SK-N-SH treated with all-trans-retinoic acid at 6 μM for 48 hours (cell line): ENCODE measurements around the gene RGL3.
"Not testable (repeated sequence)": the region's sequence is repeated elsewhere in the genome, so short reads cannot be mapped to it uniquely, and the experiment has no call there.

Experiments
- ARNTL ChIP-seq: fragments of 450-650 bp; formaldehyde crosslinking; IDR thresholded peaks from 2 replicates; pipeline ENCODE4 v1.5.0; 2020; ENCODE audit warnings: low read depth, mild to moderate bottlenecking, moderate library complexity, borderline replicate concordance
- CREB5 ChIP-seq: fragments of 250-450 bp; sonication (Bioruptor Pico); IDR thresholded peaks from 2 replicates; pipeline ENCODE4 v1.5.1; 2020; ENCODE audit warnings: low read depth, mild to moderate bottlenecking, moderate library complexity
- ISL1 ChIP-seq: fragments of 250-450 bp; sonication (Bioruptor Pico); IDR thresholded peaks from 2 replicates; pipeline ENCODE4 v2.1.2; 2022; ENCODE audit warnings: mild to moderate bottlenecking, moderate library complexity
- OSR1 ChIP-seq: fragments of 250-450 bp; sonication (Bioruptor Pico); IDR thresholded peaks from 2 replicates; pipeline ENCODE4 v1.8.0; 2022; ENCODE audit warnings: moderate library complexity, mild to moderate bottlenecking, inconsistent platforms
- PATZ1 ChIP-seq: fragments of 250-450 bp; sonication (Bioruptor Pico); IDR thresholded peaks from 2 replicates; pipeline ENCODE4 v1.8.0; 2020; ENCODE audit warnings: mild to moderate bottlenecking, moderate library complexity, borderline replicate concordance
- TSHZ2 ChIP-seq: fragments of 250-450 bp; sonication (Bioruptor Pico); IDR thresholded peaks from 2 replicates; pipeline ENCODE4 v1.5.0; 2020; ENCODE audit warnings: mild to moderate bottlenecking, moderate library complexity
- ZFP30 ChIP-seq: fragments of 450-650 bp; formaldehyde crosslinking; IDR thresholded peaks from 2 replicates; pipeline ENCODE4 v1.5.0; 2022; ENCODE audit warnings: mild to moderate bottlenecking, moderate library complexity
- ZNF8 ChIP-seq: fragments of 450-650 bp; formaldehyde crosslinking; IDR thresholded peaks from 2 replicates; pipeline ENCODE4 v1.5.0; 2020; ENCODE audit warnings: mild to moderate bottlenecking, moderate library complexity

- not testable (repeated sequence) for TF ChIP-seq PATZ1 (CRISPR knock-in tag); ISL1 (CRISPR knock-in tag); ZNF8 (CRISPR knock-in tag); ZFP30 (CRISPR knock-in tag); ARNTL; TSHZ2; OSR1 (CRISPR knock-in tag); CREB5 (CRISPR knock-in tag)
These were observed 39.8 kb downstream of the RGL3 start for GRCh38 chr19:11379269-11379845.
